Measurements from ENCODE around the gene ILDR1.
"Not testable (repeated sequence)": the region's sequence is repeated elsewhere in the genome, so short reads cannot be mapped to it uniquely, and the experiment has no call there.

ILDR1 gene

GRCh38 chr3:122021811-122022401 lies at the start of gene ILDR1:
Gene ILDR1 (minus strand): TSS chr3:122022247. CDS start chr3:122022077, 170 bp downstream.
- no peak for DNase-seq (ENCODE audit: low read depth in 2 of 2)

DNA sequence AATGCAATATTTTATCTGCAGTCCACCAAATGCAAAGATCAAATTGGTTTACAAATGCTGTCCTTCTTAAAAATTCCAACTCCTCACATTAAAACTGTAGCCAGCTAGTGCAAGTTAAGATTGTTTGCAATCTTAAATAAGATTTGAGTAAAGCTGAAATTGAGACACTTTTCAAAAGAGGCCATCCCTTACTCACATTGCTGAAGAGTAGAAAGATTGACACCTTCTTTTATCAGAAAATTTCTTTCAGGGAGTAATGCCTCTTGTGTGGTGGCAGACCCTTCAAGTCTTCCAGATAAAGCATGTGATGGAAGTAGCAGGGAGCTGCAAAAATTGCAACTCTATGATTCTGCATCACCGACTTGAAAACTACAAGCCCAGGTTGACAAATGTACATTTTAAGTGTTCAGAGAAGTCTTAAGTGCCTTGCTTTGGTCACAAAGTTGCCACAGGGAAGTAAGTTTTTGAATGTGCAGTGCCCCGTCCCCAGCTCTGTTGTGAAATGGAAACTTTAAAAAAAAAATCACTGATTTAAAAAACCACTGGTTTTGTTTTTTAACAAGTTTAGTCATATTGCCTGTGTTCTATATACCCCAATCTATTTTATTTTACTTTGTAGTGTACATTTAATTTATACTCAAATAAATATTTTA lies 45.7 kb upstream of the ILDR1 start:
- DNase-seq (ENCODE audit: low read depth in 2 of 2), result no peak

DNA sequence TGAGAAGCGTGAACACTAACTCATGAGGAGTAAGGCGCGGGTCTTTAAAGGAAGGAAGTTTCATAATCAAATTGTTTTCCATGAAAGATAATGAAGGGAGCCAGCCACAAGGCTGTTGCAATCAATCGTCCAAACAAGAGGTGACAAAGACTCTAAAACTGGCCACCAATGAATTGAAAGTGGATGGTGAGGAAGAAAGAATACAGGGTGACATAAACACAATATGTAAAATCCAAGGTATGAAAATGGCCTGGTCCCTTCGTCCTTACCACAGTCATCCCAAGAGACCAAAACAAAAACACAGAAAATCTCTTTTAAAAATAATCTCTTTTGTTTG lies 45.1 kb upstream of the ILDR1 start:
- no peak for DNase-seq (ENCODE audit: low read depth in 2 of 2)

GRCh38 chr3:122066331-122067213 lies 44.5 kb upstream of the ILDR1 start:
- DNase-seq (ENCODE audit: low read depth in 2 of 2), result no peak

- DNase-seq (ENCODE audit: low read depth in 2 of 2), result no peak
Measured at GRCh38 chr3:122064326-122064725, 42.3 kb upstream of the ILDR1 start.

DNA sequence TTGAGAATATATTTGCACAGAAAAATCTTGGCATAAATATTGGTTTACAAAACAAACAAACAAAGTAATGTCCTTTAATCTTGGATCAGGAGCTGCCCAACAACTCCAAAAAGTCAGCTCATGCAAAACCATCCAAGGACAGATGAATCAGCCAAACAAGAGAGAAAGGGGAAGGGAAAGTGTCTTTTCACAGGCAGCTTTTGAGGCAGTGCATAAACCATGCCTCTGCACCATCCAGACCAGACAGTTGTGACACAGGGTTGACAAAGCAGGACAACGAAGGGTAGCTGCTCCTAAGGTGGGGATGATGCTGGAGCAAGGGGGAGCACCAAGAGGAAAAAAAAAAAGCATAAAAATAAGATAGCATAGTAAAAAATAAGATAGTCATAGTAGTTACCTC lies 41.9 kb upstream of the ILDR1 start:
- DNase-seq (ENCODE audit: low read depth in 2 of 2), result no peak

GRCh38 chr3:122060040-122060698 lies 38.1 kb upstream of the ILDR1 start:
- DNase-seq (ENCODE audit: low read depth in 2 of 2), result no peak

GRCh38 chr3:122058294-122058693 lies 36.2 kb upstream of the ILDR1 start:
- no peak for DNase-seq (ENCODE audit: low read depth in 2 of 2)

DNA sequence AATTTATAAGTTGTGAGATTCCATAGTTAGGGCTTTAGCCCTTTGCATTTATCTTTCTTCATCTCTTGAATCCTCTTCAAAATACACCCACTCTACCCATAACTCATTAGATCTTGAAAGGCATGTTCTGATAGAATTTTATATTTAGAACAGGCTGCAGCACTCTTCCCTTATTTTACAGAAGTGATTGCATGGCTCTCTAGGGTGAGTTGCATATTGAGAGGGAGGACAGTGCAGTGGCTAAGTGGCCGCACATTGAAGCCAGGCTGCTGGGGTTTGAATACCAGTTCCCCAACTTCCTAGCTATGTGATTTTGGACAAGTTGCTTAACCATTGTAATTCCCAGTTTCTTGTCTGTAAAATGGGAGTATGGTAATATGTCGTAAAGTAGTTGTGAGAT lies 35.6 kb upstream of the ILDR1 start:
- DNase-seq (ENCODE audit: low read depth in 2 of 2), result no peak

- DNase-seq (ENCODE audit: low read depth in 2 of 2), result no peak
Measured at GRCh38 chr3:122055215-122055614, 33.2 kb upstream of the ILDR1 start, which contains the start of gene CD86. Gene CD86 (plus strand): TSS chr3:122055362. CDS start chr3:122055490, 128 bp downstream.

DNA sequence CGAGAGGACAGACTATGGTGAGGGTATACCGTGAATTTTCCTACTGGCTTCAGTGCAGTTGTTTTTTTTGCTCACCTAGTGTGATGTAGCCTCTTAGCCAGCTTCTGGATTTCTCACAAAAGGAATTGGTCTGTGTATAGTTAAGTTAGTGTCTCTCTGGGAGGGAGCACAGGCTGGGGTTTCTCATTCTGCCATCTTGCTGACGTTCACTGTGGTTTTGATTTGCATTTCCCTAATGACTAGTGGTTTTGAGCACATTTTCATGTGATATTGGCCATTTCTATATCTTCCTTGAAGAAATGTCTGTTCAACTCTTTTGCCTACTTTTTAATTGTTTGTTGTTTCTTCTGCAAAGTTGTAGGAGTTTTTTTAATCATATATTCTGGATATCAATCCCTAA lies 30.9 kb upstream of the ILDR1 start:
- DNase-seq (ENCODE audit: low read depth in 2 of 2), result no peak

GRCh38 chr3:122047773-122048172 lies 25.7 kb upstream of the ILDR1 start:
- not testable (repeated sequence) for DNase-seq (ENCODE audit: low read depth in 2 of 2)

- DNase-seq (ENCODE audit: low read depth in 2 of 2), result not testable (repeated sequence)
Measured at GRCh38 chr3:122047296-122047695, 25.2 kb upstream of the ILDR1 start.

DNA sequence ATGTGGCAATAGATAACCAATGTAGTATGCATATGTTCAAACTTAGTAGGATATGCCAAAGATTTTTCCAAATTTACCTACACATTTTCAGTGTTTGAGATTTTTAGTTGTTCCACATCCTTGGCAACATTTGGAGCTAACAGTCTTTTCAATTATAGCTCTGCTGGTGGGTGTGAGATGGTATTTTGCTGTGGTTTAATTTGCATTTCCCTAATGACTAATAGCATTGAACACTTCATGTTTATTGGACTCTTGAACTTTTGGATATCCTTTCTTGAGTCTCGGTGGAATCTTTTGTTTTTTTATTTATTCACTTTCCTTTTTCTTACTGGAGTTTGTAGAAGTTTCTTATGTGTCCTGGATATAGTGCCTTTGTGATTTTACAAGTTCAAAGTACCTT lies 11.0 kb upstream of the ILDR1 start:
- no peak for DNase-seq (ENCODE audit: low read depth in 2 of 2)

- DNase-seq (ENCODE audit: low read depth in 2 of 2), result no peak
Measured at GRCh38 chr3:122032531-122032930, 10.5 kb upstream of the ILDR1 start.

DNA sequence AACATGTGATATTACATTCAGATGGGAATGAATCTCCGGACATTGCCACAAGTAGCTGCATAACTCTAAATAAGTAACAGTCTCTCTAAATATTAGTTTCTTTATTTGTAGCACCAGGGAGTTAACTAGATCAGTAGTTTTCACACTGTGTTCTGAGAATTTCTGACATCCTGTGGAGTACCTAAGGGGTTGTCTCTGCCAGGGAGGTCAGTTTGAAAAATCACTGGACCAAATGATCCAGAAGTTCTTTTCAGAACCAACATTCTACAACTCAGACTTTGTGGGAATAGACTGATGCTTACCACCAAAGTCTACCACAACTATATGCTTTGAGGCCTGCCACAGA lies 9.0 kb upstream of the ILDR1 start:
- no peak for DNase-seq (ENCODE audit: low read depth in 2 of 2)

GRCh38 chr3:122030381-122031122 lies 8.5 kb upstream of the ILDR1 start:
- DNase-seq (ENCODE audit: low read depth in 2 of 2), result no peak

DNA sequence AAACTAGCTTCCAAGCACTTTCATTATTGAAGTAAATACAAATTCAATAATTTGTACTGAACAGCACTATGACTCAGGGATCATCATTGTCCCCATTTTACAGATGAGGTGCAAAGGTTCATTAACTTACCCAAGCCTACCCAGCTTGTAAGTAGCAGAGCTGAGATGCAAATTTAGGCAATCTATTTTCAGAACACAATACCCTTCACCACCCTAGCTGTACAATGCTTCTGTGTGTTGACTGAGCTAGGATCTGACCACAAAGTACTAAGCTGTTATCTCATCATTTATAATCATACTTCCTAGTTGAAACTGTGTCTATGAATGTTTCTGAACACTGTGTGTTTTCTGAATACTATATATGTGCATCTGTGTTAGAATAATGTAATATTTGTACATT lies 3.2 kb upstream of the ILDR1 start:
- DNase-seq (ENCODE audit: low read depth in 2 of 2), result no peak

DNA sequence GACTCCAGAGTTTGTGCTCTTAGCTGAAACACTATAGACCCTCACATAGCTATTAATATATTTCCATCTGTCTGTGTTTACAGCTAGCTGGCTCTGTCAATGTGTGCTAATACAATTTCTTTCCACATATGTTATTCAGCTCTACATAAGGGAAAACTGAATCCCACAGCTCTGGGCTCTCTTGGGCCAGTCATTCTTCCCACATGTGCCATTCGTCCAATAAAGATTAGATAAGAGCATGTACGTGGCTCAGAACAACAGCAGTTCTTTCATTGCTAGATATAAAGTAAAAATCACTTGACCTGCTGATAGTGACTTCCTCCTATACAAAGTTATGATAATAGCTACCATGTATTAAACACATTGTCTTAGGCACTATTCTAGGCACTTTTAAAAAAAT lies 2.8 kb upstream of the ILDR1 start:
- no peak for DNase-seq (ENCODE audit: low read depth in 2 of 2)

DNA sequence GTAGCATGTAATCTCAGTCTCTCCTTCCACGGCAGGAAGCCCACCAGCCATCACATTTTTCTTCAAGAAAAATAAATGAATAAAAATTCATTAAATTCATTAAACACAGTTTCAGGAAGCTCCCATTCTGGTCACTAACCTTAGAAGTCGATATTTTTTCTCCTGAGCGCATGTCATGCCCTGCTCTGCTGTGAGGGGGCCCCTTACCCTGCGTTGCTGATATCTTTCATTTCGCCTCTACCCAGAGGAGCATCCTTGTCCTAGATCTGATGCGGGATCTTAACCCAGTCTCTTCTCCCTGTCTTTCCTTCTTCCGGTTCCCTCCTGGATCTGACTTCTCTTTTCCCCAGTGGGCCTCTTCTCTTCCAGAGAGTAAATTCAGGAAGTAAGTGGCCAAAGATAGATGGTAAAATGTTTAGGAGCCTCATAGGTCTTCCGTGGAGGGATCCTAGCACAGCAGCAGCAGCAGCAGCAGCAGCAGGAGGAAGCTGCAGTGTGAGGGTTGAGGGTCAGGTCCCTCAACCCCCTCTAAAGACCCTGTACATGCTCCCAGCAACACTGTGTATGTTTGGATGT lies 1.4 kb upstream of the ILDR1 start:
- no peak for DNase-seq (ENCODE audit: low read depth in 2 of 2)

DNA sequence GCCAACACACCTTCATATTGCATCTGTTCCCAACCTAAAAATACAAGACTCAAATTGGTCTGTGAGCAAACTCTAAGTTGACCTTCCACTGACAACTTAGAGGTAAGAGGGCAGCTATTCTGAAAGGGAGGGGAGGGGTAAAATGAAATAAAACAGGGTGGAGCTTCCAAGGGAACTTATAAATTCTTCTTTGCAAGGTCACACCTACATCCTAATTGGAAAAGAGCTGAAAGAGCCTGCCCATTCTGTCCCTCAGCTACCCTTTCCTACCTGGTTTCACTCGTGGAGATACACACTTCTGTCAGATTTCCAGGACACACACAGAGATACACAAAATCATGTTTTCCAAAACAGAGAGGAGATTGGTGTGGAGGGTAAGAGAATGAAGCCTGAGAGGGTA lies 1.0 kb downstream of the ILDR1 start:
- no peak for DNase-seq (ENCODE audit: low read depth in 2 of 2)

All from fibroblast of skin of left quadriceps (primary cell).